Caco-2 (cell line): ENCODE data around the gene MED13L. TPM values are rescaled to one million over a fixed set of nuclear protein-coding genes. Genes with fewer than 3 reads are reported as not detected.
A peak's percentile ranks its signal among the peaks of the same experiment; 100 is the strongest.

ENCODE experiments used
- BruUV-seq: library from RNA; stranded (reverse); fragments of 400-500 nt; replicated peaks from 2 replicates; lab custom pipeline; 2021; lab: Mats Ljungman, UMichigan
- CTCF ChIA-PET: fragments of 300-600 bp; sonication (Branson Sonifier 250); formaldehyde crosslinking; loops from one replicate; lab custom pipeline; 2022; ENCODE audit warnings: antibody characterized with exemption; lab: Charles Lee
- POLR2A ChIA-PET: fragments of 300-600 bp; sonication (Branson Sonifier 250); formaldehyde crosslinking; loops from one replicate; lab custom pipeline; 2022; ENCODE audit warnings: antibody characterized with exemption; lab: Charles Lee
- DNase-seq, 2 experiments: peaks; one replicate each; pipeline versions ENCODE4 v3.0.0 to v3.0.0-alpha.2; 2020 to 2022
- H3K27me3 ChIP-seq: replicated peaks from 2 replicates; pipeline ENCODE4 v1.6.0; 2011; ENCODE audit warnings: low read length; ENCODE audit not compliant: control insufficient read depth, insufficient read depth
- H3K36me3 ChIP-seq: 2 replicates; pipeline ENCODE4 v1.5.1; 2011; ENCODE audit warnings: low read length; ENCODE audit not compliant: control insufficient read depth, insufficient read depth
- H3K4me1 ChIP-seq: fragments of 250-450 bp; sonication (Bioruptor Pico); 2 replicates; pipeline ENCODE4 v1.5.1; 2020; ENCODE audit warnings: mild to moderate bottlenecking
- H3K4me3 ChIP-seq: 2 replicates; pipeline ENCODE4 v1.5.1; 2011; ENCODE audit warnings: low read depth, mild to moderate bottlenecking, control low read depth, low read length
- H3K9me3 ChIP-seq: fragments of 250-450 bp; sonication (Bioruptor Pico); 2 replicates; pipeline ENCODE4 v1.5.1; 2020; ENCODE audit warnings: mild to moderate bottlenecking, moderate library complexity
- H3K27ac Mint-ChIP-seq: one replicate; pipeline ENCODE4 v1.8.0; 2022; ENCODE audit warnings: mixed read lengths; ENCODE audit not compliant: unreplicated experiment
- H3K27me3 Mint-ChIP-seq: one replicate; pipeline ENCODE4 v1.8.0; 2022; ENCODE audit warnings: mixed read lengths; ENCODE audit not compliant: insufficient read depth, unreplicated experiment
- H3K36me3 Mint-ChIP-seq: one replicate; pipeline ENCODE4 v1.8.0; 2022; ENCODE audit warnings: mild to moderate bottlenecking, mixed read lengths; ENCODE audit not compliant: insufficient read depth, unreplicated experiment
- H3K4me1 Mint-ChIP-seq: one replicate; pipeline ENCODE4 v1.8.0; 2022; ENCODE audit warnings: low read depth, mixed read lengths; ENCODE audit not compliant: unreplicated experiment
- H3K4me3 Mint-ChIP-seq: one replicate; pipeline ENCODE4 v1.8.0; 2022; ENCODE audit warnings: mild to moderate bottlenecking, moderate library complexity, mixed read lengths; ENCODE audit not compliant: unreplicated experiment
- H3K9me3 Mint-ChIP-seq: one replicate; pipeline ENCODE4 v1.8.0; 2022; ENCODE audit warnings: mixed read lengths; ENCODE audit not compliant: unreplicated experiment
- intact Hi-C: fragments of 100-400 bp; cut with micrococcal nuclease; formaldehyde crosslinking; loops from one replicate; pipeline ENCODE4 v1.10.0; 2022; ENCODE audit not compliant: unreplicated experiment
- total RNA-seq: library from RNA; stranded (reverse); gene quantifications from 2 replicates; pipeline ENCODE4 v1.2.3, GENCODE V29; 2022
- TF ChIP-seq, protein P1 (sequence below), 2 experiments: fragments of 200-600 bp in 1 of 2; IDR thresholded peaks; 1 replicate in 1 of 2; 2 replicates in 1 of 2; pipeline versions ENCODE4 v1.5.1 to v1.8.0; 2011 to 2022; ENCODE audit warnings: antibody characterized with exemption in 1 of 2, control low read depth in 1 of 2, inconsistent platforms in 1 of 2, low read depth in 1 of 2, low read length in 1 of 2, mild to moderate bottlenecking in 1 of 2, moderate library complexity in 1 of 2; ENCODE audit not compliant: insufficient read depth in 1 of 2, severe bottlenecking in 1 of 2, unreplicated experiment in 1 of 2

Gene MED13L
- total RNA-seq, 1 experiment from 2014 or later, result 160 TPM

DNA sequence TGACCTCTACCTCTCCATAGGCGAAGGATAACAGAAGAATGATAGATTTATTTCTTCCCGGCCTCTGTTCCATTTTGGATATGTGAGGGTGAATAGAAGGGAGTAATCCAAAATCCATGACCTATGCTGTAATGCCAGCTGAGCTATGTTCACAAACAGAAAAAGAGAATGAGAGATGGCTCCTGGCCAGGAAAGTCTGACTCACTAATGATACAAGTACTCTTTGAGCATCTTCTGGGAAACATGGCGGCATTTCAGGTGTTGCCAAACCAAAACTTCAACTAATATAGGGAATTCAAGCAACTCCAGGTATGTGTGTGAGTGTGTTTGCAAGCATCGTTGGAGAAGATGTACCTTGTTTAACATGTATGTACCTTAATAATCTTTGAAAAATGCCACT is 55.1 kb downstream of the MED13L start:
- TF ChIP-seq, protein P1, sequence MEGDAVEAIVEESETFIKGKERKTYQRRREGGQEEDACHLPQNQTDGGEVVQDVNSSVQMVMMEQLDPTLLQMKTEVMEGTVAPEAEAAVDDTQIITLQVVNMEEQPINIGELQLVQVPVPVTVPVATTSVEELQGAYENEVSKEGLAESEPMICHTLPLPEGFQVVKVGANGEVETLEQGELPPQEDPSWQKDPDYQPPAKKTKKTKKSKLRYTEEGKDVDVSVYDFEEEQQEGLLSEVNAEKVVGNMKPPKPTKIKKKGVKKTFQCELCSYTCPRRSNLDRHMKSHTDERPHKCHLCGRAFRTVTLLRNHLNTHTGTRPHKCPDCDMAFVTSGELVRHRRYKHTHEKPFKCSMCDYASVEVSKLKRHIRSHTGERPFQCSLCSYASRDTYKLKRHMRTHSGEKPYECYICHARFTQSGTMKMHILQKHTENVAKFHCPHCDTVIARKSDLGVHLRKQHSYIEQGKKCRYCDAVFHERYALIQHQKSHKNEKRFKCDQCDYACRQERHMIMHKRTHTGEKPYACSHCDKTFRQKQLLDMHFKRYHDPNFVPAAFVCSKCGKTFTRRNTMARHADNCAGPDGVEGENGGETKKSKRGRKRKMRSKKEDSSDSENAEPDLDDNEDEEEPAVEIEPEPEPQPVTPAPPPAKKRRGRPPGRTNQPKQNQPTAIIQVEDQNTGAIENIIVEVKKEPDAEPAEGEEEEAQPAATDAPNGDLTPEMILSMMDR (IDR thresholded peaks at IDR 0.05; ENCODE audit: insufficient read depth in 1 of 2, low read depth in 1 of 2, low read length in 1 of 2, severe bottlenecking in 1 of 2, unreplicated experiment in 1 of 2), result no peak
- Mint-ChIP-seq H3K27ac (no peak overlapping the region), H3K9me3 (no peaks in the 10 kb centered on the region), H3K36me3 (peaks cover 12% of the 10 kb centered on the region), H3K27me3 (no peaks in the 10 kb centered on the region), H3K4me3 (no peak overlapping the region), H3K4me1 (no peaks in the 10 kb centered on the region)
- no peaks in the 10 kb centered on the region for H3K36me3 ChIP-seq
- DNase-seq, result no peak
- POLR2A ChIA-PET, result no interaction called here
- H3K9me3 ChIP-seq, result no peaks in the 10 kb centered on the region
- BruUV-seq, result no TSS peak
- no peaks in the 10 kb centered on the region for H3K27me3 ChIP-seq
- CTCF ChIA-PET, result no interaction called here
- no peak overlapping the region for H3K4me3 ChIP-seq
- H3K4me1 ChIP-seq, result no peaks in the 10 kb centered on the region
- intact Hi-C loops, result no loop called here

DNA sequence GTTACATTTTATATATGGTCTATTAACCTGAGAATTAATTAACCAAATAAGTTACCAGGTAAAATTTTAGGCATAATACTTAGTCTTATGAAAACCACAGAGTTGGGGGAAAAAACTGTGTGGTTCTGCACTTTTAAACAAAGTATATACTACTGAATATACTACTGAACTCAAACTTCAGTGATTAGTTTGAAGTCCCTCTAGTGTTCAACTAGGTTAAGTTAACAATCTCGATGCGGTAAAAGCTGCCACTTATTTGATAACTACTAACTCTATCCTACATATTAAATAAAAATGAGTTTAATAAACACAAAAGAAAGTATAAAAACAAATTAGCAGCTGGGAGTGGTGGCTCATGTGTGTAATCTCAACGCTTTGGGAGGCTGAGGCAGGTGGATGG is 56.7 kb downstream of the MED13L start:
- H3K4me1 Mint-ChIP-seq, result no peaks in the 10 kb centered on the region
- H3K36me3 Mint-ChIP-seq, result peaks cover 8% of the 10 kb centered on the region
- no peak overlapping the region for H3K27ac Mint-ChIP-seq
- no TSS peak for BruUV-seq
- H3K4me3 ChIP-seq, result no peak overlapping the region
- TF ChIP-seq, protein P1 (IDR thresholded peaks at IDR 0.05; ENCODE audit: insufficient read depth in 1 of 2, low read depth in 1 of 2, low read length in 1 of 2, severe bottlenecking in 1 of 2, unreplicated experiment in 1 of 2), result peak in 1 of 2 experiments; percentile 28
- ChIA-PET POLR2A (no interaction called here), CTCF (no interaction called here)
- no peak for DNase-seq
- H3K9me3 ChIP-seq, result no peaks in the 10 kb centered on the region
- H3K27me3 Mint-ChIP-seq, result no peaks in the 10 kb centered on the region
- intact Hi-C loops, result no loop called here
- H3K4me3 Mint-ChIP-seq, result no peak overlapping the region
- H3K36me3 ChIP-seq, result no peaks in the 10 kb centered on the region
- no peaks in the 10 kb centered on the region for H3K4me1 ChIP-seq
- H3K27me3 ChIP-seq, result no peaks in the 10 kb centered on the region
- no peaks in the 10 kb centered on the region for H3K9me3 Mint-ChIP-seq

DNA sequence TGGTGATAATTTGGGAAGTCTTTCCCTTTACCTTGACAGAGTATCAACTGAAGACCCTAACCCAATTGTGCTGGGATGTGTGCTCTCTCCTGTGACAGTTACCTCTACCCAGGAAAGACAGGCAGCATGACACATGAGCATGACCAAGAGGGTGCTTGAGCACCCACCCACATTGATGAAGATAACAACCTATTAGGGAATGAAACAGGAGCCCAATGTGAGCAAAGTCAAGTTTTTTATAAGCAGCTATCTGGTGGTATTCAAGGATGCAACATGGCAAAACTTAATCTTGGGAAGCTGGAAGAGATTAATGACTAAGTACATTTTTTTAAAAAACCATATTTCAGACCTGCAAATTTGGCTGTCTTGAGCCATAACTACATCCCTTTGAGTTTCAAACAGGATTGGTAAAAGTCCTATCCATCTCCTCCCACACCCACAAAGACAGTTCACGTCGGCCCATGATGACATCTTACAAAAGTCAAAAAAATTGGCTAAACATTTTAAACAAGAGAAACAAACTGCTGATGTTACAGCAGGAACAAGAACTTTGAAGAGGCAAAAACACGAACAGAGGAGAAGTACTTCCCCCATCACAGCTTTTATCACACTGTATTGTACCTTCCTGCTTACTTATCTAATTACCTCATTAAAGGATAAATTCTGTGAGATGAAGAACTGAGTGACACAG is 60.3 kb downstream of the MED13L start:
- intact Hi-C loops, result no loop called here
- H3K4me3 ChIP-seq, result no peak overlapping the region
- no peaks in the 10 kb centered on the region for H3K27me3 ChIP-seq
- POLR2A ChIA-PET, result no interaction called here
- Mint-ChIP-seq H3K27me3 (no peaks in the 10 kb centered on the region), H3K36me3 (no peaks in the 10 kb centered on the region), H3K4me1 (peaks cover 6% of the 10 kb centered on the region), H3K4me3 (no peak overlapping the region), H3K9me3 (no peaks in the 10 kb centered on the region), H3K27ac (no peak overlapping the region)
- BruUV-seq, result no TSS peak
- no peaks in the 10 kb centered on the region for H3K36me3 ChIP-seq
- no peaks in the 10 kb centered on the region for H3K9me3 ChIP-seq
- H3K4me1 ChIP-seq, result no peaks in the 10 kb centered on the region
- TF ChIP-seq, protein P1 (IDR thresholded peaks at IDR 0.05; ENCODE audit: insufficient read depth in 1 of 2, low read depth in 1 of 2, low read length in 1 of 2, severe bottlenecking in 1 of 2, unreplicated experiment in 1 of 2), result no peak
- no peak for DNase-seq
- CTCF ChIA-PET, result no interaction called here
